GM18867 (cell line): ENCODE measurements around the gene LINGO1.

Experiments used
- ATAC-seq: cut with Tn5 transposase; IDR thresholded peaks from one replicate; pipeline ENCODE4 v1.9.1; 2021; ENCODE audit warnings: mild to moderate bottlenecking, moderate library complexity; ENCODE audit not compliant: unreplicated experiment

Gene LINGO1

DNA sequence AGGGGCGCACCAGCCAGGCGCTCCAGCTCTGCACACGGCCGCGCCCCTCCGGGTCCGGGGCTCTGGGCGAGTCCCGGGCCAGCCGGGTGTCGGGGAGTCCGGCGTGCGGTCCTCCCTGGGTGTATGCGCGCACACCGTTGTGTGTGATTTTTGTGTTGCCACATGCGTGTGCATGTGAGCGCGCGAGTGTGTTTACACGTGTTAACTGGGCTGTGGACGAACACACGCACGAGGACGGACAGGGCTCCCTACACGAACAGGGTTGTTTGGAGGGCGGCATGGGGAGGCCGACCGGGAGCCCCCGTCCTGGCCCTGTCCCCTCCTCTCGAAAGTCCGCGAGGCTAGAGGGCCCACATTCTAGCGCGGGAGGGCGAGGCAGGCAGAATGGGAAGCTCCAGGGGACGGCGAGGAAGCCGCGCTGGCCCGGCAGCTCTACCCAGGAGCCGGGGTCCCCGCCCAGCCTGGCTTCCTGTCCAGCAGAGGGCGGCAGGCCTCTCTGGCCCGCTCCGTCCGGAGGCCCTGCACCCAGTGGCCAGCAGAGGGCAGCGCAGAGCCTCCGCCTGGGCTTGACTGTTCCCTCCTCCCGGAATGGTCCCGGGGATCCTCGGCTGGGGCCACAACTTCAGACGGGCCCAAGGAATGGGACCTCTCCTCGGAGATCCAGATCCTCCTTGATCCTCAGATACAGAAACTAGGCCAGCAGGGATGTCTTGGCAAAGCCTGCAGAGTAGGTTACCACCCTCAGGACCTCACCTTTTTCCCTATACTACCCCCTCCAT, 611 bp upstream of the LINGO1 start:
- peak; percentile 79 for ATAC-seq

DNA sequence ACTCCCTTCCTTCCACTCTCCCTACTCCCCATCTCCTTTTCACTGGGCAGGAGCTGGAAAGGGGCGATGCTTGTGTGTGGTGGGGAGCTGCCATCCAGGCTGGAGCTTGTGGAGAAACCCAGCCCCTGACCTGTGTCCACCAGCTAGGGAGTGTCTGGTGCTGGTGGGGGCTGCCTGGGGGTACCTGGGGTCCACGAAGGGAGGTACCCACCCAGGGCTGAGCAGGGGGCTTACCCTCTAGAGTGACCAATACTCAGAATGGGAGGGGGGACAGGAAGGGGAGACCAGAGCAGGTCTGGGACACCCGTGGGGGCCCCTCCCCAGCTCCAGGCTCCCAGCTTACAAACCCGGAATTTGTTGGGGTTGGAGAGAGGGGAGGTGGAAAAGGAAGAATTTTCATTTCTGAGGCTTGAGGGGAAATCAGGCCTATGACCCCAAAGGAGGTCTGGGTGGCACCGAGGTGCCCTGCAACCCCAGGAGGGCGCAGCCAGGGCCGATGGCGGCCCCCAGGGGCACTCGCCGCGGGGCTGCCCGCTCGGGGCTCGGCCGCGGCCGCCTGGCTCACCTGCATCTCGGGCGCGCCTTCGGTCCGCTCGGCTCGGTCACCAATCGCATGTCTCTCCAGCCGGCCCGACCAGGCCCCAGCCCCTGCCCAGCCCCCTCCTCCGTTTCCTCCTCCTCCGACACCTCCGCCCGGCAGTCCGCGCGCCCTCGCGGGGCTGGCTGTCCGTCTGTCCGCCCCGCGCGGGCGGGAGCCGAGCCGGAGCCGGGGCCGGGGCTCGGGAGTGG, 773 bp downstream of the LINGO1 start:
- no peak for ATAC-seq

DNA sequence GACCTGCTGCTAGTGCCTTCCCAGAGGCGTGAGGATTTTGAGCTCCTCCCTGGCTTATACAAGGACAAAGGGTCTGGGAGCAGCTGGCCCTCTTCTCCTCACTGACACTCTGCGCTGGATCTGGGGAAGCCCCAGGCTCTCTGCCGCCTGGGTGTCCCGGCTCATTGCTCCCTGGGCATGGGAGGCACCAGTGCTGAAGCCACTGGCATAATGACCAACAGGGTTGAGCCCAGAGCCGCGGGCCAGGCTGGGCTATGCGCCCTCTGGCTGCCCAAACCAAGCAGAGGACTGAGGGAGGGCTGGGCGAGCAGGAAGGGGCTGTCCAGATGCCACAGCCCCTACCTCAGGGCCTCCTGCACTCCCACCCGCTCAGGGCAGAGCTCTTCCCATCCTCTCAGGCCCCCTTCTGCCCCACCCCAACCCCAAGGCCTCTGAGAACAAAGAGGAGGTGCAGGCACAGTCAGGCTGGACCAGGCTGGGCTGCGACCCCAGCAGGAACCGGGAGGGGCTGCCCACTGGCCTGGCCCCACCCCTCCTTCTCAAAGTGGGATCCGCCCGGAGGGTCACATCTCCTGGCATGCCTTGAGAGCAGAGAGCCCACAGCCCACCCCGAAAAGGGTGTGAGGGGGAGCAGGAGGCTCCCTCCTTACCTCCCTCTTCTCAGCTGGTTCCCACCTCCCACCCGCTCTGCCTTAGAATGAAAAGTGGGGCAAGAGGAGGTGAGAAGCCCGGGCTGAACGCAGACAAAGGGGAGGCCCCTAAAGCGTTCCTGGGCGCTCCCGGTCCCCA, 1.6 kb downstream of the LINGO1 start:
- no peak for ATAC-seq

DNA sequence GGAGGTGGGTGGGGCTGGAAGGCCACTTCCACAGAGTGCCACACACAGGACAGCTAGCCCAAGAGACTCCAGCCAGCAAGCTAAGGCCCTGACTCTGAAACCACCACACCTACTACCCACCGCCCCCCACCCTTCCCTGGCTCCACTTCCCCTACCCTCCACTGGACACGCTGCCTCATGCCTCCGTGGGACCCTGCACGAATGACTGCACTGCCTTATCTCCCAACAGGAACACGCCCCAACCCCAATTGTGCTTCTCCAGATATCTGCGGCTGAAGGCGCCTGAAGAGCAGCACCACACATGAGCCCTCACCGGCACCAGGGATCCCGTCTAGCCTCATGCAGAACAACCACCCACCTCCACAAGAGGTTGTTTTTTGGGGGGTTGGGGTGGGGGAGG, 2.7 kb downstream of the LINGO1 start:
- ATAC-seq, result no peak

DNA sequence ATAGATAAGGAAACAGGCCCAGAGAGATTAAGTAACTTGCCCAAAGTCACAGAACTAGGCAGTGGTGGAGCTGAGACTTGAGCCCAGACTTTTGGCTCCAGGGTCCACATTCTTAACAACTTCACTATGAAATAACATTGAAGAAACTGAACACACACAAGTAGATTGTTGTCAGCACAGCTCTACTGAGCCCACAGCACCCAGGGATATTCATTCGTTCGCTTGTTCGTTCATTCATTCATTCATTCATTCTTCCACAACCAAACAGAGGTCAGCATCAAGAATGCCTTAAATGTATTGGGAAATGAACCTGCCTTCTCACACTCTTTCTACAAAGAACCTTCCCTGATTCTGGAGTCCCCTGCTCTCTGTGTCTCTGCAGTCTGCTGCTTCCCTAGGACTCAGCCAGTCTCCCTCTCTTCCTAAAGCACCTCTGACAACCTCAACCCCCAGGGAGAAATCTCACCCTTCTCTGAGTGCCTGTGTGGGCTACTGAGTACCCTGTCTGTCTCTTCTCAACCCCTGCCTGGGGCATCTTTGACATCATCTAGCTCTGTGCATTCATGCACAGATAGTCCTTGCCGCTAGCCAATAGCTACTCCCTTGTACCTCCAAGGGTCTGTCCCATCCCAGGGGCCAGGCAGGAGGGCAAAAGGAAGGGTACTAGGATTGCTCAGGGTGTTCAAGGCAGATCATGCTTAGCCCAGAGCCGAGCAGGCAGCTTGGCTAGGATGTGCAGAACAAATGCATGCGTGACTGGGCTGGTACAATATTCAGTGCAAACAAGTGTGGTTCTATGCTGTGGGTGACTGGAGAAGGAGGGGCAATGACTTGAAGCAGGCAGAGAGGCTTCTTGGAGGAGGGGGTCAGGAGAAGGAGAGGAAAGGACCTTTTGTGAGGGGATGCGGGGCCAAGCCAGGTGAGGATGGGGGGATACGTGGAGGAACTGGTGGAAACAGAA, 3.4 kb downstream of the LINGO1 start:
- ATAC-seq, result no peak

DNA sequence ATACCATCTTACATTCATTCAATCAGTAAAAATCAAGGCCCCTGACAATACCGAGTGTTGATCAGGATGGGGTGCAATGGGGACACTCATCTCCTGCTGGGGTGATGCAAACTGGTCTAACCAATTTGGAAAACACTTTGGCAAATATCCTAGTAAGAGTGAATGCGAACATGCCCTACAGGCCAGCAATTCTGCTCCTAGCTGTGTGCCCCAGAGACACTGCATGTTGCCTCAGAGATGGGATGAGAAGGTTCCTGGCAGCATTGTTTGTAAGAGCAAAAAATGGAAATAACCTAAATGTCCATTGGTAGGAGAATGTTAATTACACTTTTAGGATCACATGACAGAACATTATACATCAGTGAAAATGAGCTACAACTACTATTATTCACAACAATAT, 4.7 kb downstream of the LINGO1 start:
- ATAC-seq, result no peak

DNA sequence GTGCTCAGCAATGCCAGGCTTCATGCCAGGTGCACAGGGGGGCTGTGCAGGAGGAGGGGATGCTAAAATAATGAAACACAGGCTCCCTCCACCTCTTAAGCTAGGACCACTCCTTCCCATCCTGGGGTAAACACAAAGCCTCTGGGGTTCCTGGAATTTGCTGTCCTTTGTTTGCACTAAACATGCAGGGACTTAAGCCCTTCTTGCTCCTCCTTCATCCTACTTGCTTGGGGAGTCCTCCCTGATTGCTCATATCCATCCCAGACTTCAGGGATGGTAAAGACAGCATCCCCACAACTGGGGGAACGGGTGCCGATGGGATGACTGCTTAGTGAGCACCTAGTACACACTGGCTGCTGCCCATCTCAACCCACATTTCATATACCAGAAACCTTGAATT, 5.1 kb downstream of the LINGO1 start:
- ATAC-seq, result no peak

DNA sequence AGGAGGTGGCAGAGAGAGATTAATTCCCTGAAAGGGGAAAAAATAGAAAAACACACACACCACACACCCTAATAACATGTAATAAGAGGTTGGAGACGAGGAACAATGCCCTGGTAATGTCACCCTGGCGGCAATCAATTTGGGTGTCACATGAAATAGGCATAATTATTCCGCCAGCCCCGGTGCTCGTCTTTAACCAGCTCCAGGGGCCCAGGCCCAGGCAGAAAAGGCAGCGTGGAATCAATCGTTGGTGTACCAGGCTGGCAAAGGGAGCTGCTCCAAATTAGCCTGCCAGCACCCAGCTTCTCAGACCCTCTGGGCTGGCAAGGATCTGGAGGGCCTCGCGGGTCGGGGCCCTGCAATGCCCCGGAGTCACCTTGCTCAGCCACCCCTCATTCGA, 5.6 kb downstream of the LINGO1 start:
- ATAC-seq, result no peak

DNA sequence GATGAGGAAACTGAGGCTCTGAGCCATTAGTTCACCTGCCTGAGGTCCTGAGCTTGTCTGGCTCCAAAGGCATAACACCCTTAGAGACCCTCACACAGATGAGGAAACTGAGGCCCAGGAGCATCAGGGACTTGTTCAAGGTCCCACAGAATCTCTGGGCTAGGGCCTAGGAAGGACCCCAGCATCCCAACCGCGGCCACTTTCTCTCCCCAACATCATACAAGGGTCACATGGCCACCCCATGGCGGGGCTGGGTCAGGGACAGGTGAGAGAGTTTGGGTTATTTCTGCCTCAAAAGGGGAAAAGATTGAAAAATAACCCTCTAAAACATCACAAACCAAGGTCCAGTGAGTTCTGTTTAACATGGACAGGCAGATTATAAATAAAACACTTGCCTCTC, 6.7 kb downstream of the LINGO1 start:
- ATAC-seq, result no peak

DNA sequence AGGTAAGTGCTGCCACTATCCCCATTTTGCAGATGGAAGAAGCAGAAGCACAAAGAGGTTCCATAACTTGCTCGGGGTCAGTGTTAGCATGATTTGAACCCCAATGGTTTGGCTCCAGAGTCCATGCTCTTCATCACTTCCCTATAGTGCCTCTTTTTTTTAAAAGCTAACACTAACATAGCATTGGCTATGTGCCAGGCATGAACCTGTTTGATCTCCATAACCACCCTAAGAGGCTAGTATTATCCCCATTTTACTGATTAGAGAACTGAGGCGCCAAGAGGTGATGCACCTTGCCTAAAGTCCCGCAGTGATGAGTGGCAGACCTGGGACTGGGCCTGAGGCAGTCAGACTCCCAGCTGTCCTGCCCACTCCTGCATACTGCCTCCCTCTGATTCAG, 7.3 kb downstream of the LINGO1 start:
- ATAC-seq, result no peak

DNA sequence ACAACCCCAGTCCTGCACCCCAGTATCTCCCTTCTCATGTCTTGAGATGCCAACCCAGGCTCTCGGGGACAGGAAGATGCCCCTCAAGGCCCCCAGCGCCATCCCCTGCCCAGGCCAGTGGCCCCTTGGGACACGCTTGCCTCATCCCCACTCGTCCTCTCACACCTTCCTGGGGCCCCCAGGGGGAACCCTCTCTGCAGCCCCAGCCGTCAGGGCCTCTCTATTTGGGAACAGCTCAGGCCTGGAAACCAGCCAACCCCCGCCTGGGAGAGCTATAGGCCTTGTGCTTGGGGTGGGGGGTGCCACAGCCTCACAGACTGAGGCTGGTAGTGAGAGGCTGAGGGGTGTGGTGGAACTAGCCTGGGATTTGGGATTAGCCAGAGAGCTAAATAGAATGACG, 7.8 kb downstream of the LINGO1 start:
- ATAC-seq, result no peak

DNA sequence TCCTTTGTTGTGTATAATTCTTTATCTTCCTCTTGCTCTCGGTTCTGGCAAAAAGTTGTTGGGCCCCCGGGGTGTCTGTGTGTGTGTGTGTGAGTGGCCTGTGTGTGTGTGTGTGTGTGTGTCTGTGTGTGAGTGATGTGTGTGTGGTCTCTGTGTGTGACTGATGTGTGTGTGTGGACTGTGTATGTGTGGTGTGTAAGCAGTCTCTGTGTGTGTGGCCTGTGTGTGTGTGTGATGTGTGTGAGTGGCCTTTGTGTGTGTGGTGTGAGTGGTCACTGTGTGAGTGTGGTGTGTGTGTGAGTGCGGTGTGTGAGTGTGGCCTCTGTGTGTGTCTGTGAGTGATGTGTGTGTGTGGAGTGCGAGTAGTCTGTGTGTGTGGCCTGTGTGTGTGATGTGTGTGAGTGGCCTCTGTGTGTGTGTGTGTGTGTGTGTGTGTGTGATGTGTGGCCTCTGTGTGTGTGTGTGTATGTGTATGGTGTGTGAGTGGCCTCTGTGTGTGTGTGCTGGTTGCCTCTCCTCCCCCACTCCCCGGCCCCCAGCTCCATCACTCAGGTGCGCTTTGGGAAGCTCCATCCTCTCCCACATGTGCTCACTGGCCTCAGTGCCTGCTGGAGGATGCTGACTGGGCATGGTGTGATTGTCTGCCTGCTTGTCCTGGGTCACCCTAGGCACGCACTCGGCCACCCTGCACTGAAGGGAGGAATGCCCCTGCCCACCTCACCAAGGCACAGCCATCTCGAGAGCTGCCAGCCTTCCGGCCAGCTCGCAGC, 8.8 kb downstream of the LINGO1 start:
- no peak for ATAC-seq

DNA sequence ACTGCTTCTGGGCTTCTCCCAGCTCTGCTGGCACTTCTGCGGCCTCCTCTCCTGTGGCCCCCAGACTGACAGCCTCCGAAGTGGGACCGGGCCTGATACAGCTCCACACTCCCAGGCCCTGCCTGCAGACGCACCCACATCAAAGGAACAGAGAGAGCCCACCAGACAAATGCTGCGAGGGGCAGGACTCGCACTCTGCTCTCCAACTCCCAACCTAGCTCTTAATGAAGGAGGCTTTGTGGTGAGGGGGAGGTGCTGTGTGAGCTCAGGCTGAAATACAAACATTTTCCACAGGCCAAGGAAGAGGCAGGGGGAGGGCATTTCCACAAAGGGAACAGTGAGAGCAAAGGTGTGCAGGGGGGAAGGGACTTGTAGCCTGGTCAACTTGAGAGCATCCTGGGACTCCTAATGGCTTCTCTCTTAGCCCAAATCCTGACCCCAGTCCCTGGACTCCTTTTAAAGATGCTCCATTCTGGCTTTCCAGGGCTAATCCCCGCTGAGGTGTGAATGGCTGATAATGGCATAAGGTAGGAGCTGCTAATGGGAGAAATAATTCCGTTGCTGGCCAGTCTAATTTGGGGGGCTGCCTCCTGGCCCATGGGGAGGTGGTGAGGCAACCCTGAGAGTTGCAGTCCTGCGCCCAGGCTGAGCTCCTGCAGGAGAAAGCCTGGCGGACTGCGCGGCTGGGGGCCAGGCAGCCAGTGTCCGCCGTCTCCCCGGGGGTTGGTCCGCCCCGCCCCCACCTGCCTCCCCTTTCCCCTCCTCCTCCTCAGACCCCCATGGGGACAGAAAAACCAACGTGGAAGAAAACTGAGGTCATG, 9.6 kb downstream of the LINGO1 start:
- ATAC-seq, result no peak

DNA sequence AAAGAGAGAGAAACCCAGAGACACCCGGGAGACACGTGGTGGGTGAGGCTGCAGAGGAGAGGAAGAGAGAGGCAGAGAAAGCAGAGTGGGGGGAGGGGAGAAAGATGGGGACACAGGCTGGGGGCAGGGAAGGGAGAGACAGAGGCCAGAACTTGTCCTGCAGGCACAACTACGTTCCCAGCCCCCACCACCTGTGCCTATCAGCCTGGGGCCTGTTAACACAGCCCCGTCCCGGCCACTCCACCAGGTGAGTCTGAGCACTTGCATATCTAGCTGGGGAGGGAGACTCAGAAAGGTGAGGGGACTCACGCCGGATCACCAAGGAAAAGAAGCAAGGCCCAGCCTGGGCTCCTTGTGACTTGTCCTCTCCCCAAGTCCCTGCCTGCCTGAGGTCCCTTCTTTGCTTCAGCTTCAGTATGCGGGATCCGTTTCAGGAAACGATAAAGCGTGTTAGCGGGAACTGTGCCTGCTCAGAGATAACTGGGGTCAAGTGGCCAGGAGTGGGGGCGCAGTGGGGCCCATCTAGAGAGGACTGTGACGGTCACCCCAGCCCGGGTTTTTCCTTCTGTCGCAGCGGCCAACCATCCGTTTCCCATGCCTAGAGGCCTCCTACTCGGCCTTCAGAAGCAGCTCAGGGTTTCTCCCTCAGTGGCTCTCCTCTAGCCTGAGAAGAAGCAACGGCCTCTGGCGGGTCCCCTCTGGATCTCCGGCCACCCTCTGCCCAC, 10.3 kb downstream of the LINGO1 start:
- ATAC-seq, result no peak

DNA sequence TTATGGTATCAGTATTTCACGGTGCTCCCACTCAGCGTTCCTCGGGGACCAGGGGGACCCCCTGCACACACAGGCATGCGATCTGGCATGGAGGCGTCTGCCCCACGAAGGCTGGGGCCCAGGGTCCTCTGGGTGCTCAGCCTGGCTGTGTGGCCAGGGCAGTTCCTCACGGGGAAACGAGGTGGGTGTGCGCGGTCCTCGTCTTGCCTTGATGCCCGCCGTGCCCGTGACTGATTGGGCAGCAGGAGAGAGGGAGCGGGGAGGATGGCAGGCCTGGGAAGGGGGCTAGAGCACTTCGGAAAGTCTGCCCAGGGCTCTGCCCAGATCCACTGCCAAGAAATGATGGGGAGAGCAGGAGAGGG, 10.9 kb downstream of the LINGO1 start:
- ATAC-seq, result no peak

DNA sequence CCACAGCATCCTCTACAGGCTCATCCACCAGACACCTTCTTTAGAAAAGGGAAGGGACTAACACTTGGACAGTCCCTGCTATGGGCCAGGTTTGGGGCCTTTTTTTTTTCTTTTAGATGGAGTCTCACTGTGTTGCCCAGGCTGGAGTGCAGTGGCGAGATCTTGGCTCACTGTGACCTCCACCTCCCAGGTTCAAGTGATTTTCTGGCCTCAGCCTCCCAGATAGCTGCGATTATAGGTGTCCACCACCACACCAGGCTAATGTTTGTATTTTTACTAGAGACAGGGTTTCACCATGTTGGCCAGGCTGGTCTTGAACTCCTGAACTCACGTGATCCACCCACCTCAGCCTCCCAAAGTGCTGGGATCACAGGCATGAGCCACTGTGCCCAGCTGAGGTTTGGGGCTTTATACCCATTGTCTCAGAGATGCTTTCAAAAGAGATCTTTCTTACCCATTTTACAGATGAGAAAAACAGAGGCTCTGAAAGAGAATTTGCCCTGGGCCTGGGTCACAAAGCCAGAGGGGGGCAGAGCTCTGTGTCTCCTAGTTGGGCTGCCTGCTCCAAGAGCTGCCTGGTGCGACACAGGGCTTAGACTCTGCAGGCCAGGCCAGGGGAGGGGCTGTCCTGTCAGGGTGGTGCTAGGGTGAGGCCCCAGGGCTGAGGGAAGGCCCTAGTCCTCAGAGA, 11.6 kb downstream of the LINGO1 start:
- no peak for ATAC-seq

DNA sequence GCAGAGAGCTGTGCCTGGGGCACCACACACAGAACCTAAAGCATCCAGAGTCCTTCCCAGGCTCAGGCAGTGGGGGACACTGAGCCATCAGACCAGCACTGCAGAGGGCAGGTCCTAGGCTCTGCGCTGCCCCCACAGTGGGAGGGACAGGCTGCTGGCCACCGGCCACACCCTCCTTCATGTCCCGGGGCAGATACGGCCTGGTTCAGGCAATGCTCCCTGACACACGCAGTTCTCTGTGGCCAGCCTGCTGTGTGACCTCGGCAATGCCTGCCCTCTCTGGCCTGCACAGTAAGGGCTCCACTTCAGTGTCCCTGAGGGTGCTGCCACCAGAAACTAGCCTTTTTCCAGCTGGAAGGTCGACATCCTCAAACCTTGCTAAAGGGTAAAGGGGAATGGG, 12.4 kb downstream of the LINGO1 start:
- ATAC-seq, result no peak

DNA sequence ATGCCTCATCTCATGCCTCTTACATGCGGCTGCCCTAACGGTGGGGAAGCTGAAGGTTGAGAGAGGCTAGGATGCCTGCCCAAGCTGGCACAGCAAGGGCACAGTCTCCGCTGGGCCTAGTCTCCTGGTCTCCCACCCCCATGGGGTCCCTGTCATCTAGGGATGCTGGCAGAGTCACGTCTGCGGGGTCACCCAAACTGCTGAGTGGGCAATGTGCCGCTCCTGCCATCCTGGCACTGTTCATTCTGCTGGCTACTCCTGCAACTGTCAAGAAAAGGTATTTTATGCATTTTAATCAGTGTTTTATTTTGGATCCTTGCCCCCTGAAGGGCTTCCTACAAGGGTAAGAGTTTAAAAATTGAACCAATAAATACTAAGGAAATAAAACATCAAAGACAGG, 12.8 kb downstream of the LINGO1 start:
- ATAC-seq, result no peak
